T-helper 17 cell (primary cell): ENCODE data around the gene CAGE1. TPM values are rescaled to one million over a fixed set of nuclear protein-coding genes. Genes with fewer than 3 reads are reported as not detected.

ENCODE experiments used
- ATAC-seq: fragments of 150-1000 bp; cut with Tn5 transposase; 2 replicates; pipeline ENCODE4 v1.10.0; 2021; ENCODE audit warnings: mild to moderate bottlenecking, moderate library complexity
- DNase-seq, 3 donors: peaks; one replicate each; pipeline versions ENCODE4 v3.0.0 to v3.0.0-alpha.2; 2020 to 2021
- H3K9me3 ChIP-seq: one replicate; pipeline ENCODE4 v1.7.0; 2013; ENCODE audit warnings: low read length, mild to moderate bottlenecking; ENCODE audit not compliant: control insufficient read depth, poor library complexity, severe bottlenecking
- H3K27ac Mint-ChIP-seq: one replicate; pipeline ENCODE4 v1.8.0; 2022; ENCODE audit warnings: mild to moderate bottlenecking, moderate library complexity, mixed read lengths
- H3K27me3 Mint-ChIP-seq: one replicate; pipeline ENCODE4 v1.8.0; 2022; ENCODE audit warnings: mixed read lengths
- H3K36me3 Mint-ChIP-seq: one replicate; pipeline ENCODE4 v1.8.0; 2022; ENCODE audit warnings: low read depth, mixed read lengths
- H3K4me1 Mint-ChIP-seq: one replicate; pipeline ENCODE4 v1.8.0; 2022; ENCODE audit warnings: mild to moderate bottlenecking, mixed read lengths
- H3K4me3 Mint-ChIP-seq: one replicate; pipeline ENCODE4 v1.8.0; 2022; ENCODE audit warnings: mild to moderate bottlenecking, moderate library complexity, mixed read lengths
- total RNA-seq, 4 donors: library from RNA in 2 of 4; stranded (reverse) in 2 of 4; gene quantifications; one replicate each; pipeline ENCODE4 v1.2.3 and lab custom pipeline; 2022 to 2026

Gene CAGE1
- total RNA-seq, 2 donors from 2014 or later, result 0.57 to 0.60 TPM

DNA sequence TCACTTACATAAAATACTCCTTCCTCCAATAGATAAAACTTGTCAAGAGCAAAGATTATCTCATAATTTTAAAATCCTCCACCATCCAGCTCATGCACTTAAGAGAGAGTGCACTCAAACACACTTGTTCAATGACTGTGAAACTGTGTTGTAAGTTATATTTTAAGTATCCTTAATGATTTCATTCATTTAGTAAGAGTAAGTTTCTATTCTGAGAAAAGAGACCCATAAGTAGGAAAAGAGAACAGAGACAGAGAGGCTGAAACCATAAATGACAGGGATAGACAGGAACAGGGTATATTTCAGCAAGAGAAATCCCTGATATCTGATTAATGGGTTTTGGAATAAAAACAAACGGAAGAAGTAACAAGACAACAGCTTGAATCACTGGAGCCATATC is 84.7 kb downstream of the CAGE1 start:
- no peak for ATAC-seq
- Mint-ChIP-seq H3K36me3 (peaks cover 22% of the 10 kb centered on the region), H3K4me1 (peaks cover 39% of the 10 kb centered on the region)

DNA sequence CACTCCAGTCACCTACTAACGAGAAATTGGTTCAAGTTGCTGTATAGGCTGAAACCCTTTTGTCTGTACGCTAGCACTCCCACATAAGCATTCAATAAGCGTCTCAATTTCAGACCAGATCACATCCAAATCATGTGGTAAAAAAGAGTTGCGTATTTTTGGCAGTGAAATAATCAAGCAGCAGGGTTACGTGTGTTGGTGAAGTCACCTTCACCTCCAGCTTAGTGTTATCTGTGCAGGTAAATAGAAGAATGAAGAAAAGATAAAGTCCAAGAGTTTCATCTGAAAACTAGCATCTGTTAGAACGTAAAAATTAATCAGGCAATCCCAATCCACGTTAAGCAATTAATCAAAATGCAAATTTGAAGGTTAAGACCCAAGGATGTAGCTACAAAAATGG is 87.8 kb downstream of the CAGE1 start:
- Mint-ChIP-seq H3K36me3 (peaks cover 20% of the 10 kb centered on the region), H3K4me1 (peaks cover 22% of the 10 kb centered on the region), H3K27me3 (no peaks in the 10 kb centered on the region), H3K4me3 (no peak overlapping the region), H3K27ac (peak overlapping the region; percentile 56)
- no peak for DNase-seq
- no peaks in the 10 kb centered on the region for H3K9me3 ChIP-seq
- ATAC-seq, result no peak

More for the DNA sequence above, 84.7 kb downstream of the CAGE1 start:
- H3K9me3 ChIP-seq, result no peaks in the 10 kb centered on the region
- peak overlapping the region; percentile 29 for H3K27ac Mint-ChIP-seq
- no peak overlapping the region for H3K4me3 Mint-ChIP-seq
- DNase-seq, result no peak
- H3K27me3 Mint-ChIP-seq, result no peaks in the 10 kb centered on the region

GRCh38 chr6:7300926-7301325 is 88.6 kb downstream of the CAGE1 start:
- H3K27ac Mint-ChIP-seq, result no peak overlapping the region
- peaks cover 20% of the 10 kb centered on the region for H3K36me3 Mint-ChIP-seq

GRCh38 chr6:7298113-7298512 is 91.4 kb downstream of the CAGE1 start:
- Mint-ChIP-seq H3K36me3 (peaks cover 12% of the 10 kb centered on the region), H3K27ac (peak overlapping the region; percentile 24), H3K4me1 (peaks cover 10% of the 10 kb centered on the region), H3K4me3 (no peak overlapping the region), H3K27me3 (no peaks in the 10 kb centered on the region)
- ATAC-seq, result no peak
- DNase-seq, result no peak
- no peaks in the 10 kb centered on the region for H3K9me3 ChIP-seq

More at GRCh38 chr6:7300926-7301325, 88.6 kb downstream of the CAGE1 start:
- H3K27me3 Mint-ChIP-seq, result no peaks in the 10 kb centered on the region
- no peaks in the 10 kb centered on the region for H3K9me3 ChIP-seq
- ATAC-seq (no peak), DNase-seq (no peak)
- peaks cover 22% of the 10 kb centered on the region for H3K4me1 Mint-ChIP-seq
- no peak overlapping the region for H3K4me3 Mint-ChIP-seq

- Mint-ChIP-seq H3K27me3 (no peaks in the 10 kb centered on the region), H3K4me3 (no peak overlapping the region), H3K27ac (peak overlapping the region; percentile 11), H3K4me1 (peaks cover 14% of the 10 kb centered on the region), H3K36me3 (peaks cover 16% of the 10 kb centered on the region)
- H3K9me3 ChIP-seq, result no peaks in the 10 kb centered on the region
- no peak for ATAC-seq
- no peak for DNase-seq
These were observed 92.9 kb downstream of the CAGE1 start for GRCh38 chr6:7296602-7297001.

DNA sequence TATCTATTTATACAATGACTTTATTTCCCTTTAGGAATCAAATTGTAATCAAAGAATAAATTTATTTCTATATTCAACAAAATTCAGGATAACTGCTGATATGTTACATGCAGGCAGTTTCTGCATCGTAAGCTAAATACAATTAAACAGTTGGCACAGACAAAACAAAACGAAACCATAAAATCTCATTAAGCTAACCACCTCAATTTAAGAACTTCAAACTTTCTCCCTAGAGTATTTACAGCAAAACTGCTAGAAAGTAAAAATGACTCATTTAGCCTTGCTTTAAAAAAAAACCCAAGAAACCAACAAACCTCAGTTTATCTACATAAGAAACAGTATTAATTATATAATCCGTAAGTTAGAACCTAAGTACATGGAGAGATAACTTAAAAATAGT is 93.6 kb downstream of the CAGE1 start:
- ATAC-seq (no peak), DNase-seq (no peak)
- no peaks in the 10 kb centered on the region for H3K9me3 ChIP-seq
- H3K4me1 Mint-ChIP-seq, result peaks cover 10% of the 10 kb centered on the region
- H3K36me3 Mint-ChIP-seq, result peaks cover 10% of the 10 kb centered on the region
- no peaks in the 10 kb centered on the region for H3K27me3 Mint-ChIP-seq
- H3K4me3 Mint-ChIP-seq, result no peak overlapping the region
- H3K27ac Mint-ChIP-seq, result peak overlapping the region; percentile 11

DNA sequence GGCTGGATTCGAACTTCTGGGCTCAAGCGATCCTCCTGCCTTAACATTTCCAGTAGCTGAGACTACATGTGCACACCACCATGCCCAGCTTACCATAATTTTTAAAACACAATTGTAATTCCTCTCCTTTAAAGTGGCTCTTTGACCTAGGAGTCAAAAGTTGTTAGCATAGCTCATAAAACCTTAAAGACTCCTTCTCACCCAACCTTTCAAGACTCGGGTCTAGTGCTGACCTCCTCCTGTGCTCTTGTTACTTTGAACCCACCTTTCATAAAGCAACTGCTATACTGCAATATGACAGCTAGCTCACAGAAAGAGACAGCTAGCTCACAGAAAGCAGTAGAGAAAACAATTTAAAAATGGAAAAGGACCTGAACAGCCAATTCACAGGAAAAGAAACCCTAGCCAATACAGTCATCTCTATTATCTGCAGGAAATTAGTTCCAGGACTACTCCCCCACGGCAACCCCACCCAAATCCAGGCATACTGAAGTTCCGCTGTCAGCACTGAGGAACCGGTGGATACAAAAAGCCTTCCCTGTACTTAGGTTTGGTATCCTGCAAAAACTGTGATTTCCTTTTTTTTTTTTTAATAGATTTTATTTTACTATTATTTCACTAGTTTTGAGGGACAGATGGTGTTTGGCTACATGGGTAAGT is 96.8 kb downstream of the CAGE1 start:
- H3K27me3 Mint-ChIP-seq, result no peaks in the 10 kb centered on the region

DNA sequence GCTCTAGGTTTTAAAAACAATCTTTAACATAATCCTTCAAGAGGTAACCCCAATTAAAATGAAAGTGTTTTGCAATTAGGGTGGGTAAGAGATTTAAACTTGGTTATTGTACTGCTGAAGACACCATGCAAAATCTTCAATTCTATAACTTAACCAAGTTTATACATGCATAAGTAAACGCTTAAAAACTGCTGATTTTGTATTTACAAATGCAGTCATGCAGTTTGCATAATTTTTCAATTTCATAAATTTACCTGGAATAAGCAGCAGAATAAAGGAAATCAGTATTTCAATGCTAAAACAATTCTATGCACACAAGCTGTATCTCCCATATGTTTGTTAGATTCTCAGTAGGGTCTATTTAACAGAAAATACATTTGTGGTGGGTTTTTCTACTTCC is 99.5 kb downstream of the CAGE1 start:
- peaks cover 7% of the 10 kb centered on the region for H3K4me1 Mint-ChIP-seq
- peaks cover 7% of the 10 kb centered on the region for H3K36me3 Mint-ChIP-seq

More for the DNA sequence above, 96.8 kb downstream of the CAGE1 start:
- no peak for DNase-seq
- Mint-ChIP-seq H3K27ac (peak overlapping the region; percentile 81), H3K4me1 (peaks cover 7% of the 10 kb centered on the region), H3K4me3 (no peak overlapping the region), H3K36me3 (peaks cover 7% of the 10 kb centered on the region)
- H3K9me3 ChIP-seq, result no peaks in the 10 kb centered on the region
- no peak for ATAC-seq

GRCh38 chr6:7285416-7285815 is 104.1 kb downstream of the CAGE1 start:
- Mint-ChIP-seq H3K36me3 (no peaks in the 10 kb centered on the region), H3K27me3 (no peaks in the 10 kb centered on the region), H3K27ac (no peak overlapping the region), H3K4me1 (peaks cover 17% of the 10 kb centered on the region), H3K4me3 (no peak overlapping the region)
- H3K9me3 ChIP-seq, result no peaks in the 10 kb centered on the region
- ATAC-seq, result no peak
- DNase-seq, result no peak

More for the DNA sequence above, 99.5 kb downstream of the CAGE1 start:
- Mint-ChIP-seq H3K27ac (peak overlapping the region; percentile 37), H3K4me3 (no peak overlapping the region), H3K27me3 (no peaks in the 10 kb centered on the region)
- no peaks in the 10 kb centered on the region for H3K9me3 ChIP-seq
- no peak for DNase-seq
- ATAC-seq, result no peak

DNA sequence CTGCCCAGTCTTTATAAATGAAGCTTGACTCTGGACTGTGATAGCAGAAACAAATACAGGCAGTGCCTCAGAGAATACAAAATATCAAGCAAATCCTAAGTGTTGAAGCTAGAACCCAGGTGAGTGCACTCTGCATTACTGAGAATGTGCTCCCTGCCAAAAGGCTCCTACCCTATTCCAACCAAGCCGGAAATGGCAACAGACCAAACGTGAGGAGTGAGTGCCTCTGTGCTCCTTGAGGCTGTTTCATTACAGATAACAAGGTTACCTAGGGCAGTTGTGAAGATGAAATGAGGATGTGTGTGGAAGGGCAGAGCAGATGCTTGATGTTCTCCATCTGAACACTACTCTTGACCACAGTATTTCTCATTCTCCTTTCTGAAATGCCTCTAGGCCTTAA is 105.9 kb downstream of the CAGE1 start:
- Mint-ChIP-seq H3K4me1 (peaks cover 18% of the 10 kb centered on the region), H3K36me3 (no peaks in the 10 kb centered on the region), H3K4me3 (no peak overlapping the region), H3K27me3 (no peaks in the 10 kb centered on the region), H3K27ac (no peak overlapping the region)
- DNase-seq (no peak), ATAC-seq (no peak)
- H3K9me3 ChIP-seq, result no peaks in the 10 kb centered on the region

GRCh38 chr6:7282097-7282906 is 107.2 kb downstream of the CAGE1 start:
- DNase-seq, result no peak
- H3K4me3 Mint-ChIP-seq, result peak overlapping the region; percentile 66
- peak overlapping the region; percentile 86 for H3K27ac Mint-ChIP-seq
- no peaks in the 10 kb centered on the region for H3K27me3 Mint-ChIP-seq
- H3K9me3 ChIP-seq, result no peaks in the 10 kb centered on the region
- H3K4me1 Mint-ChIP-seq, result peaks cover 21% of the 10 kb centered on the region
- H3K36me3 Mint-ChIP-seq, result no peaks in the 10 kb centered on the region
- ATAC-seq, result peak; percentile 18
